D721Med (cell line): ENCODE data around the gene FADS3.
A peak's percentile ranks its signal among the peaks of the same experiment; 100 is the strongest.

ENCODE experiments used
- DNase-seq: peaks from one replicate; pipeline ENCODE4 v3.0.0; 2011; ENCODE audit warnings: low spot score; ENCODE audit not compliant: insufficient read length
- FAIRE-seq: peaks from 2 replicates; lab custom pipeline; 2011; peaks lifted over from hg19 to GRCh38; lab: Jason Lieb, UNC
- TF ChIP-seq, protein P1 (sequence below): IDR thresholded peaks from 2 replicates; pipeline ENCODE4 v1.5.1; 2012; ENCODE audit warnings: mild to moderate bottlenecking, control low read depth; ENCODE audit not compliant: insufficient read depth; ENCODE audit errors: missing control alignments

FADS3 gene

GRCh38 chr11:61833471-61833870 is 57.9 kb downstream of the FADS3 start:
- no peak for FAIRE-seq
- DNase-seq = no peak
- TF ChIP-seq, protein P1, sequence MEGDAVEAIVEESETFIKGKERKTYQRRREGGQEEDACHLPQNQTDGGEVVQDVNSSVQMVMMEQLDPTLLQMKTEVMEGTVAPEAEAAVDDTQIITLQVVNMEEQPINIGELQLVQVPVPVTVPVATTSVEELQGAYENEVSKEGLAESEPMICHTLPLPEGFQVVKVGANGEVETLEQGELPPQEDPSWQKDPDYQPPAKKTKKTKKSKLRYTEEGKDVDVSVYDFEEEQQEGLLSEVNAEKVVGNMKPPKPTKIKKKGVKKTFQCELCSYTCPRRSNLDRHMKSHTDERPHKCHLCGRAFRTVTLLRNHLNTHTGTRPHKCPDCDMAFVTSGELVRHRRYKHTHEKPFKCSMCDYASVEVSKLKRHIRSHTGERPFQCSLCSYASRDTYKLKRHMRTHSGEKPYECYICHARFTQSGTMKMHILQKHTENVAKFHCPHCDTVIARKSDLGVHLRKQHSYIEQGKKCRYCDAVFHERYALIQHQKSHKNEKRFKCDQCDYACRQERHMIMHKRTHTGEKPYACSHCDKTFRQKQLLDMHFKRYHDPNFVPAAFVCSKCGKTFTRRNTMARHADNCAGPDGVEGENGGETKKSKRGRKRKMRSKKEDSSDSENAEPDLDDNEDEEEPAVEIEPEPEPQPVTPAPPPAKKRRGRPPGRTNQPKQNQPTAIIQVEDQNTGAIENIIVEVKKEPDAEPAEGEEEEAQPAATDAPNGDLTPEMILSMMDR = no peak

- TF ChIP-seq, protein P1 = no peak
- DNase-seq = no peak
These were observed 58.6 kb downstream of the FADS3 start for GRCh38 chr11:61832754-61833153.

DNA sequence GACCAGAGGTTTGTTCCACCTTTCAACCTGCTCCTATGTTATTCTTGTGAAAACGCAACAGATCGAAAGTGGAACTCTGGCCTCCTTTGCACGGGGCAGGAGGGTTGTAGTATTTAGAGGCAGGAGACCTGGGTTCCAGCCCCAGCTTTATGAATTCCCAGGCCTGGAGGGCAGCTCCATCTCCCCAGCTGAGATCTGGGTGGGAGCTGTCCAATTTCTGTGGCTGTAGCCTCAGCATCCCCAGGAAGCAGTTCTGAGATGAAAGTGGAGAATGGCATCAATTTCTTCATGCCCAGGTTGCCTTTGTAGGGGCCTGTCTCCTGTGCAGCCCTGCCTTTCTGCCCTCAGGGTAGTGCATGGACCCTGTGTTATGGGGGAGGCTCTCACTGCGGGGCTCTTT is 59.1 kb downstream of the FADS3 start:
- no peak for DNase-seq
- no peak for FAIRE-seq
- TF ChIP-seq, protein P1 = no peak

More at GRCh38 chr11:61832754-61833153, 58.6 kb downstream of the FADS3 start:
- no peak for FAIRE-seq

GRCh38 chr11:61830237-61831105 is 60.9 kb downstream of the FADS3 start:
- no peak for FAIRE-seq
- TF ChIP-seq, protein P1 = no peak
- no peak for DNase-seq

DNA sequence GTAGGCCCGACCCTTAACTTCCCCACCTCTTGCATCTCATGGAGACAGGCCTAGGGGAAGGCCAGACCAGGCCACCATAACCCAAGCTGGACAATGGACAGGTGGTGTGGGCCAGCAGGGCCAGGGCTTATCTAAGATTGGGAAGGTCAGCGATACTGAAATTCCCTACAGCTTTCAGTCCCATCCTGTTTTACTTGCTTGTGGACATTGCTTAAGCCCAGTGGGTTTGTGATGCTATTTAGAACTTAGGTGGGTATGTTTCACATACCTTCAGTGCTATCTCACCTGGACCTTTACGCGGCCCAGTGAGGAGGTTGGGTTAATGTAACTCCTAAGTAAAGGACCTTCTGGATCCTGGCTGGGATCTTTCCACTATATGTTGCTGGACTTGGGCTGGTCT is 61.5 kb downstream of the FADS3 start:
- TF ChIP-seq, protein P1 = no peak
- DNase-seq (no peak), FAIRE-seq (no peak)

GRCh38 chr11:61828629-61829407 is 62.5 kb downstream of the FADS3 start:
- FAIRE-seq (no peak), DNase-seq (no peak)
- TF ChIP-seq, protein P1 = peak; percentile 37
